HL-60 (cell line): ENCODE data around the gene PSMB7.

Experiments
- POLR2AphosphoS5 ChIP-seq: IDR thresholded peaks from 2 replicates; pipeline ENCODE4 v1.6.1; 2012; ENCODE audit warnings: low read depth
- REST ChIP-seq: IDR thresholded peaks from 2 replicates; pipeline ENCODE4 v1.6.1; 2012; ENCODE audit warnings: low read depth; ENCODE audit not compliant: insufficient replicate concordance
- TF ChIP-seq, protein P1 (sequence below): IDR thresholded peaks from one replicate; pipeline ENCODE4 v1.5.1; 2011; ENCODE audit warnings: low read length, control low read depth, inconsistent platforms; ENCODE audit not compliant: insufficient read depth

- TF ChIP-seq REST (no peak), POLR2AphosphoS5 (no peak)
- TF ChIP-seq, protein P1, sequence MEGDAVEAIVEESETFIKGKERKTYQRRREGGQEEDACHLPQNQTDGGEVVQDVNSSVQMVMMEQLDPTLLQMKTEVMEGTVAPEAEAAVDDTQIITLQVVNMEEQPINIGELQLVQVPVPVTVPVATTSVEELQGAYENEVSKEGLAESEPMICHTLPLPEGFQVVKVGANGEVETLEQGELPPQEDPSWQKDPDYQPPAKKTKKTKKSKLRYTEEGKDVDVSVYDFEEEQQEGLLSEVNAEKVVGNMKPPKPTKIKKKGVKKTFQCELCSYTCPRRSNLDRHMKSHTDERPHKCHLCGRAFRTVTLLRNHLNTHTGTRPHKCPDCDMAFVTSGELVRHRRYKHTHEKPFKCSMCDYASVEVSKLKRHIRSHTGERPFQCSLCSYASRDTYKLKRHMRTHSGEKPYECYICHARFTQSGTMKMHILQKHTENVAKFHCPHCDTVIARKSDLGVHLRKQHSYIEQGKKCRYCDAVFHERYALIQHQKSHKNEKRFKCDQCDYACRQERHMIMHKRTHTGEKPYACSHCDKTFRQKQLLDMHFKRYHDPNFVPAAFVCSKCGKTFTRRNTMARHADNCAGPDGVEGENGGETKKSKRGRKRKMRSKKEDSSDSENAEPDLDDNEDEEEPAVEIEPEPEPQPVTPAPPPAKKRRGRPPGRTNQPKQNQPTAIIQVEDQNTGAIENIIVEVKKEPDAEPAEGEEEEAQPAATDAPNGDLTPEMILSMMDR: no peak
These were observed 4.8 kb downstream of the PSMB7 start for GRCh38 chr9:124410321-124410913.
